ENCODE data around the gene DMRTA2.

DNA sequence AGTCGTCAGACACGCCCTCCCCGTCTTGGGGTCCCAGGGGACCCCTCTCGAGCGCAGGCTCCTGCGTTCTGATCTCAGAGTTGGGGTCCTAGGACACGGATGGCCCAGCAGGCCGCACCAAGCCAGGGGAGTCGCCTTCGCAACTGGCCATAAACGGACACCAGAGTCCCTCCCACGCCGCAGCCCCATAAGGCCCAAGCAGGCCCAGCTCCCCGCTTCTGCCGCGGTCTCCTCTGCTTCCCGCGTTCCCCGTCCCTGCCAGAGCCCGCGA is 633 bp downstream of the DMRTA2 start:
- TF ChIP-seq, protein P1, sequence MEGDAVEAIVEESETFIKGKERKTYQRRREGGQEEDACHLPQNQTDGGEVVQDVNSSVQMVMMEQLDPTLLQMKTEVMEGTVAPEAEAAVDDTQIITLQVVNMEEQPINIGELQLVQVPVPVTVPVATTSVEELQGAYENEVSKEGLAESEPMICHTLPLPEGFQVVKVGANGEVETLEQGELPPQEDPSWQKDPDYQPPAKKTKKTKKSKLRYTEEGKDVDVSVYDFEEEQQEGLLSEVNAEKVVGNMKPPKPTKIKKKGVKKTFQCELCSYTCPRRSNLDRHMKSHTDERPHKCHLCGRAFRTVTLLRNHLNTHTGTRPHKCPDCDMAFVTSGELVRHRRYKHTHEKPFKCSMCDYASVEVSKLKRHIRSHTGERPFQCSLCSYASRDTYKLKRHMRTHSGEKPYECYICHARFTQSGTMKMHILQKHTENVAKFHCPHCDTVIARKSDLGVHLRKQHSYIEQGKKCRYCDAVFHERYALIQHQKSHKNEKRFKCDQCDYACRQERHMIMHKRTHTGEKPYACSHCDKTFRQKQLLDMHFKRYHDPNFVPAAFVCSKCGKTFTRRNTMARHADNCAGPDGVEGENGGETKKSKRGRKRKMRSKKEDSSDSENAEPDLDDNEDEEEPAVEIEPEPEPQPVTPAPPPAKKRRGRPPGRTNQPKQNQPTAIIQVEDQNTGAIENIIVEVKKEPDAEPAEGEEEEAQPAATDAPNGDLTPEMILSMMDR (conservative IDR thresholded peaks at IDR 0.05; ENCODE audit: low read length): no peak
- no peak for TF ChIP-seq EZH2phosphoT487 (IDR thresholded peaks at IDR 0.05; ENCODE audit: borderline replicate concordance, low read depth, low read length)

All from OCI-LY7 (cell line).